ENCODE measurements around the gene CAMK1D. TPM values are rescaled to one million over a fixed set of nuclear protein-coding genes. Genes with fewer than 3 reads are reported as not detected.

CAMK1D gene
- total and polyA plus RNA-seq, 2 of the 8 experiments (the other 6 are each of a cell fraction or from before 2014, with no cell fraction given) = 3.5 to 10.6 TPM

GRCh38 chr10:12505683-12506082 lies 156.3 kb downstream of the CAMK1D start (continued):
- TF ChIP-seq CHD7 (IDR thresholded peaks at IDR 0.05; ENCODE audit: insufficient replicate concordance, low read length) = no peak
- no peak for TF ChIP-seq TBP (IDR thresholded peaks at IDR 0.05; ENCODE audit: low read depth, low read length)
- TF ChIP-seq CBX5 (IDR thresholded peaks at IDR 0.05; ENCODE audit: low read depth, low read length) = no peak
- no peak for TF ChIP-seq RAD21 (IDR thresholded peaks at IDR 0.05 in 1 of 2, conservative IDR thresholded peaks at IDR 0.05 in 1 of 2; ENCODE audit: low read depth in 2 of 2, low read length in 2 of 2)
- TF ChIP-seq NANOG (IDR thresholded peaks at IDR 0.05; ENCODE audit: insufficient read depth, low read depth, low read length, poor library complexity, severe bottlenecking) = no peak
- no peak for TF ChIP-seq GTF2F1 (IDR thresholded peaks at IDR 0.05; ENCODE audit: borderline replicate concordance, low read depth, low read length)
- no peak for TF ChIP-seq HDAC6 (IDR thresholded peaks at IDR 0.05; ENCODE audit: low read depth, low read length)
- TF ChIP-seq TAF1 (IDR thresholded peaks at IDR 0.05; ENCODE audit: low read depth, low read length) = no peak
- no peak for TF ChIP-seq POLR2A (IDR thresholded peaks at IDR 0.05; ENCODE audit: control extremely low read depth in 1 of 2, low read depth in 2 of 2, low read length in 2 of 2)
- TF ChIP-seq EGR1 (IDR thresholded peaks at IDR 0.05; ENCODE audit: borderline replicate concordance, low read depth, low read length) = no peak
- no peak for TF ChIP-seq FOSL1 (IDR thresholded peaks at IDR 0.05; ENCODE audit: insufficient read depth, low read depth, low read length)

All from H1 (cell line).